ENCODE results near the gene HSPA6. TPM values are rescaled to one million over a fixed set of nuclear protein-coding genes. Genes with fewer than 3 reads are reported as not detected.
"Not testable (repeated sequence)": the region's sequence is repeated elsewhere in the genome, so short reads cannot be mapped to it uniquely, and the experiment has no call there.

HSPA6 gene
- total RNA-seq, 1 donor from 2014 or later, result 0.98 TPM

DNA sequence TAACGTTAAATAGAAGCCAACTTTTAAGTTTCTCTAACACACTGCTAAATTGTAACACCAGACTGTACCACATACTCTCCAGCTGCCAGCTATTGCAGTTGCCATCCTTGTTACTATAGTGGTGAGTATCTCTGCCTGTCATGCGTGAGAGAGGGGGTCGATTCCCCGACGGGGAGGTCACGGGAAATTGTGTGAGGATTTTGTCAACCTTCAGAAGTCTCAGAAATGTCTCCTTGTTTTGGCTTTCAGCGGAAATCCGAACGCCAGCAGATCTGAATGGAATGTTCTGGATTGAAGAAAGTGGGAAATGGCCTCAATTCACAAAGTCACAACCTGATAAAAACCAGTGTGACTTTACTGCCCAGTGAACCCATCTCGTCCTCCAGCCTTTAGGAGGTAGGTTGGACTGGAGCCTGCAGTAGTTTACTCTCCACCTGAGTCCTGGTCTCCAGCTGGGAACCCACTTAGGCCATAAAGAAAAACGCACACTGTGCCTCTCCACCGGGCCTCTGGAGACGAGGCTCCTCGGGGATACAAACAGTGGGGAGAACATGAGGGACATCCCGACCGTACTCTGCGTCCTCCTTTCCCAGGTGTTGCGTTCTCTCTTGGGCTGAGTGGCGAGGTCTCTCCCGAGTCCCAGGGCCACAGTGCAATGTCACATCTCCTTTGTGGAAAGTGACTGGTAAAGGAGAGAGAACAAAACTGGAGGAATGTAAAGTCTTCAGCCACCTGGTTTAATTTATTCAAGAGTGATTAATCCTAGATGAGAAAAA lies 1.1 kb upstream of the HSPA6 start:
- DNase-seq (ENCODE audit: extremely low spot score in 2 of 2); H3K27me3 ChIP-seq; H3K4me1 ChIP-seq; H3K4me3 ChIP-seq; intact Hi-C loops (cut with DNase I); H3K9me3 ChIP-seq; H3K36me3 ChIP-seq: not testable (repeated sequence)
- H3K27ac ChIP-seq, result peak overlapping the region; percentile 94

DNA sequence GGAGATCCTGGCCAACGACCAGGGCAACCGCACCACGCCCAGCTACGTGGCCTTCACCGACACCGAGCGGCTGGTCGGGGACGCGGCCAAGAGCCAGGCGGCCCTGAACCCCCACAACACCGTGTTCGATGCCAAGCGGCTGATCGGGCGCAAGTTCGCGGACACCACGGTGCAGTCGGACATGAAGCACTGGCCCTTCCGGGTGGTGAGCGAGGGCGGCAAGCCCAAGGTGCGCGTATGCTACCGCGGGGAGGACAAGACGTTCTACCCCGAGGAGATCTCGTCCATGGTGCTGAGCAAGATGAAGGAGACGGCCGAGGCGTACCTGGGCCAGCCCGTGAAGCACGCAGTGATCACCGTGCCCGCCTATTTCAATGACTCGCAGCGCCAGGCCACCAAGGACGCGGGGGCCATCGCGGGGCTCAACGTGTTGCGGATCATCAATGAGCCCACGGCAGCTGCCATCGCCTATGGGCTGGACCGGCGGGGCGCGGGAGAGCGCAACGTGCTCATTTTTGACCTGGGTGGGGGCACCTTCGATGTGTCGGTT lies 477 bp downstream of the HSPA6 start:
- peak overlapping the region; percentile 75 to 85 for H3K4me3 ChIP-seq
- H3K9me3 ChIP-seq; DNase-seq (ENCODE audit: extremely low spot score in 2 of 2); intact Hi-C loops (cut with DNase I); H3K36me3 ChIP-seq; H3K4me1 ChIP-seq; H3K27me3 ChIP-seq: not testable (repeated sequence)
- H3K27ac ChIP-seq, result peak overlapping the region; percentile 94

DNA sequence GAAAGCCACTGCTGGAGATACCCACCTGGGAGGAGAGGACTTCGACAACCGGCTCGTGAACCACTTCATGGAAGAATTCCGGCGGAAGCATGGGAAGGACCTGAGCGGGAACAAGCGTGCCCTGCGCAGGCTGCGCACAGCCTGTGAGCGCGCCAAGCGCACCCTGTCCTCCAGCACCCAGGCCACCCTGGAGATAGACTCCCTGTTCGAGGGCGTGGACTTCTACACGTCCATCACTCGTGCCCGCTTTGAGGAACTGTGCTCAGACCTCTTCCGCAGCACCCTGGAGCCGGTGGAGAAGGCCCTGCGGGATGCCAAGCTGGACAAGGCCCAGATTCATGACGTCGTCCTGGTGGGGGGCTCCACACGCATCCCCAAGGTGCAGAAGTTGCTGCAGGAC lies 981 bp downstream of the HSPA6 start:
- intact Hi-C loops (cut with DNase I); H3K4me1 ChIP-seq; DNase-seq (ENCODE audit: extremely low spot score in 2 of 2); H3K9me3 ChIP-seq; H3K27me3 ChIP-seq; H3K36me3 ChIP-seq: not testable (repeated sequence)
- H3K27ac ChIP-seq, result peak overlapping the region; percentile 94
- H3K4me3 ChIP-seq, result peak overlapping the region; percentile 75 to 85

DNA sequence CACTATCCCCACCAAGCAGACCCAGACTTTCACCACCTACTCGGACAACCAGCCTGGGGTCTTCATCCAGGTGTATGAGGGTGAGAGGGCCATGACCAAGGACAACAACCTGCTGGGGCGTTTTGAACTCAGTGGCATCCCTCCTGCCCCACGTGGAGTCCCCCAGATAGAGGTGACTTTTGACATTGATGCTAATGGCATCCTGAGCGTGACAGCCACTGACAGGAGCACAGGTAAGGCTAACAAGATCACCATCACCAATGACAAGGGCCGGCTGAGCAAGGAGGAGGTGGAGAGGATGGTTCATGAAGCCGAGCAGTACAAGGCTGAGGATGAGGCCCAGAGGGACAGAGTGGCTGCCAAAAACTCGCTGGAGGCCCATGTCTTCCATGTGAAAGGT lies 1.6 kb downstream of the HSPA6 start:
- H3K27me3 ChIP-seq; H3K4me3 ChIP-seq; H3K4me1 ChIP-seq; DNase-seq (ENCODE audit: extremely low spot score in 2 of 2); intact Hi-C loops (cut with DNase I); H3K27ac ChIP-seq; H3K9me3 ChIP-seq; H3K36me3 ChIP-seq: not testable (repeated sequence)

DNA sequence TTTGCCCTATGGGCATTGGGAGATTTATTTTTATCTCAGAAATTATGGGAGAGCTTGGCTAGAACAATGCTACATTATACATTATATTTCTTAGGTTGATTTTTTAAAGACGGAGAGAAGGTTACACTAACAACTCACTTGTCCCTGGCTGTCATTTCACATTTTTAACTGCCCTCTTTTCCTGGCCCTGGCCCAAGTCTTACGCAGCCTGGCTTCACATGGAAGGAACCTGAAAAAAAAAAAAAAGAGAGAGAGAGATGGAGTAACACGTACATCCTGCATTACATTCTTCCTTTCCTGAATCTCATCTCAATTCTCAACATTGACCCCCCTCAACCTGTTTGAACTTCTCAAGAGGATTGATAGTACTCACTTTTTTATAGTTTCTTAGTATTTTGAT lies 4.2 kb downstream of the HSPA6 start:
- H3K27me3 ChIP-seq; H3K4me3 ChIP-seq; H3K36me3 ChIP-seq; intact Hi-C loops (cut with DNase I); DNase-seq (ENCODE audit: extremely low spot score in 2 of 2); H3K9me3 ChIP-seq; H3K27ac ChIP-seq: not testable (repeated sequence)
- peaks cover 12% of the 10 kb centered on the region for H3K4me1 ChIP-seq

DNA sequence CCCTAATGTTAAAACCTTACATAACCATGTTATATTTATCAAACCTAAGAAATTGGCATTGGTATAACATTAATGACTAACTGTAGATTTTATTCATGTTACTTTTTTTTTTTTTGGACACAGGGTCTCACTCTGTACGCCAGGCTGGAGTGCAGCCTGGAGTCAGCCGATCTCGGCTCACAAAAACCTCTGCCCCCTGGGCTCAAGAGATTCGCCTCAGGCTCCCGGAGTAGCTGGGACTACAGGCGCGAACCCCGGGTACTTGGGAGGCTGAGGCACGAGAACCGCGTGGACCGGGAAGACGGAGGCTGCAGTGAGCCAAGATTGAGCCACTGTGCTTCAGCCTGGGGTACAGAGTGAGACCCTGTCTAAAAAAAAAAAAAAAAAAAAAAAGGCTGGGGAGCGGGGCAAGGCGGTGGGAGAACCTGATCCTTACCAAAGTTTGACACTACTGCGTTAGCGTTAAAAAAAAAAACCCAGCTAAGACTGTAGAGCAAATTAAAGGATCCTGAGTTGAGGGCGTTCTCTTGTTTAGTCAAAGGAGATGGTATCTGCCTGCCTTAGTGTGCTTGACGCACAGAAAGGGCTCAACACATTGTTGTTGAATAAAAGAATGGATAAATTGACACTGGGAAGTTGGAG lies 5.2 kb downstream of the HSPA6 start:
- DNase-seq (ENCODE audit: extremely low spot score in 2 of 2); H3K36me3 ChIP-seq; H3K27me3 ChIP-seq; intact Hi-C loops (cut with DNase I); H3K9me3 ChIP-seq: not testable (repeated sequence)
- Histone ChIP-seq H3K27ac (peak overlapping the region; percentile 99), H3K4me1 (peaks cover 12% of the 10 kb centered on the region), H3K4me3 (peak overlapping the region; percentile 68 to 79)

DNA sequence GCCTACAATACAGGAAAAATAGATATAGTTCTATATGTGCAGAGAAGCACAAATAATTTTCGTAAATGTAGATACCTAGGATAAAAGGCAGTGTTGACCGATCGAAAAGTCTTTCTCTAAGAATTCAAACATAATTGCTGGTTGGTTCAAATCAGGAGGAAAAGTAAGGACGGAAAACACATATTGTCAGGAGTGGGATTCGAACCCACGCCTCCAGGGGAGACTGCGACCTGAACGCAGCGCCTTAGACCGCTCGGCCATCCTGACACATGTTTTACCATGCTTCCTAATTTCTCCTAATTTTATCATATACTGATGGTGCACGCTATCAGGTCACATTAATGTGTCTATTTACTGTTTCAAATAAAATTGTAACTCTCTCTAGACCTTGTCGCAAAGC lies 5.8 kb downstream of the HSPA6 start:
- not testable (repeated sequence) for H3K36me3 ChIP-seq

DNA sequence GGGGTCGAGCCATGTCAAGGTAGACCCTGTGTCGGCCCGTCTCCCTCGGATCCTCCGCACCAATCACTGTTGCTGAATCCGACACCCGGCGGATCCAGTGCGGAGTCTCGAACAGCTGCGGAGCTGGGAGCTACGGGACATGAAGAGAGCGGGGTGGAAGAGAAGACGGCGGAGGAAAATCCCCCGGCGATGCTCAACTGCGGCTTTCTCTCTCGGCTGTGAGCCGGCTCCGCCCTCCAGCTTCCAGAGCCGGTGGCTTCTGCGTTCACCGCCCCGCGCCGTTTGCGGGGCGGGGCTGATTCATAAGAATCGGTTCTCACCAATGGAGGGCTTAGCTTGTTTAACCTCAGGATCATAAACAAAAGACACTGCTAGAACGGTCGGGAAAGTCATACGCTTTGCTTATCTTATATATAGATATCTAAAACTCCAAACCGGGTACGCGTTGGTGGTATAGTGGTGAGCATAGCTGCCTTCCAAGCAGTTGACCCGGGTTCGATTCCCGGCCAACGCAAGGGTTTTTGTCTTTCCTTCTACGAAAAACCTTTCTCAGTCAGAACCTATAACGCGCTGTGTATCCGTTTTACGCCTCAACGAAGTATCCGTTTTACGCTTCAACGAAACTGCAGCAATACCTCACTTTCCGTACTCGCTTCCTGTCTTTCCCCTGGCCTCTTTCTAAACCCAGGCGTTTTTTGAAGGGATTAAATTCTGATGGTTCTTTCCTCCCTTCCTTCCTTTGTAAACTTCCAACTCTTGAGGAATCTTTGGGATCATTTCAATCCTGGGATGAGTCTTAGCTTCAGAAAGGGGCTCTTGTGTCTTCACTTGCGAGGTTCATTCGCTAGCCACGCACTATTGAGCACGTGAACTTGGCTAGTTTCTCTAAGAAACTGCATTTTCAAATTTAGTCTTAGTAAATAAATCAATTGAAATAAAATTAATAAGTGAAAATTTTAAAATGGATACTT lies 6.6 kb downstream of the HSPA6 start:
- TF ChIP-seq POLR2AphosphoS5 (IDR thresholded peaks at IDR 0.05; ENCODE audit: insufficient read depth in 1 of 2, low read depth in 1 of 2) (peak; percentile 72 to 94), POLR2A (IDR thresholded peaks at IDR 0.05) (peak in 1 of 2 donors; percentile 47)
- H3K36me3 ChIP-seq; H3K4me1 ChIP-seq; H3K27me3 ChIP-seq; H3K9me3 ChIP-seq; intact Hi-C loops (cut with DNase I): not testable (repeated sequence)
- Histone ChIP-seq H3K4me3 (peak overlapping the region; percentile 68 to 79), H3K27ac (peak overlapping the region; percentile 99)
- peak in 1 of 2 donors; percentile 96 for DNase-seq (ENCODE audit: extremely low spot score in 2 of 2)

More for the DNA sequence above, 5.8 kb downstream of the HSPA6 start:
- H3K27me3 ChIP-seq; DNase-seq (ENCODE audit: extremely low spot score in 2 of 2); H3K9me3 ChIP-seq; intact Hi-C loops (cut with DNase I); H3K4me1 ChIP-seq: not testable (repeated sequence)
- peak in 1 of 2 donors; percentile 79 for TF ChIP-seq POLR2AphosphoS5 (IDR thresholded peaks at IDR 0.05; ENCODE audit: insufficient read depth in 1 of 2, low read depth in 1 of 2)
- H3K4me3 ChIP-seq, result peak overlapping the region; percentile 68 to 79
- H3K27ac ChIP-seq, result peak overlapping the region; percentile 99
